HG03196 (cell line): Measurements from ENCODE around the gene DUS2.

Source experiments
- ATAC-seq: cut with Tn5 transposase; IDR thresholded peaks from one replicate; pipeline ENCODE4 v1.9.1; 2021; ENCODE audit not compliant: unreplicated experiment

Gene DUS2

GRCh38 chr16:68074850-68075555 lies 51.9 kb downstream of the DUS2 start:
- ATAC-seq: peak; percentile 67

- no peak for ATAC-seq
Observed at GRCh38 chr16:68075980-68076379, 52.9 kb downstream of the DUS2 start.

- ATAC-seq: no peak
Observed at GRCh38 chr16:68076560-68076959, 53.5 kb downstream of the DUS2 start.

- ATAC-seq: no peak
Observed at GRCh38 chr16:68077866-68078700, 55.0 kb downstream of the DUS2 start.

GRCh38 chr16:68078701-68079375 lies 55.8 kb downstream of the DUS2 start:
- no peak for ATAC-seq

- ATAC-seq: no peak
Observed at GRCh38 chr16:68079376-68079625, 56.2 kb downstream of the DUS2 start.

- no peak for ATAC-seq
Observed at GRCh38 chr16:68079626-68080344, 56.7 kb downstream of the DUS2 start.

GRCh38 chr16:68081861-68082628 lies 59.0 kb downstream of the DUS2 start:
- no peak for ATAC-seq

GRCh38 chr16:68082629-68083238 lies 59.6 kb downstream of the DUS2 start:
- ATAC-seq: no peak

GRCh38 chr16:68083239-68083781 lies 60.2 kb downstream of the DUS2 start:
- ATAC-seq: no peak

- ATAC-seq: no peak
Observed at GRCh38 chr16:68083861-68084503, 60.9 kb downstream of the DUS2 start.

GRCh38 chr16:68084504-68085258 lies 61.6 kb downstream of the DUS2 start:
- ATAC-seq: peak; percentile 55

- ATAC-seq: peak; percentile 48
Observed at GRCh38 chr16:68085259-68086071, 62.4 kb downstream of the DUS2 start, which contains the start of gene NFATC3. Gene NFATC3, plus strand, starts transcription at chr16:68085370. Its CDS starts 312 bp downstream, at chr16:68085682.

- ATAC-seq: no peak
Observed at GRCh38 chr16:68086336-68086841, 63.3 kb downstream of the DUS2 start.

- no peak for ATAC-seq
Observed at GRCh38 chr16:68086860-68087268, 63.8 kb downstream of the DUS2 start.

- no peak for ATAC-seq
Observed at GRCh38 chr16:68087688-68088087, 64.6 kb downstream of the DUS2 start.

GRCh38 chr16:68088130-68088972 lies 65.3 kb downstream of the DUS2 start:
- no peak for ATAC-seq
